Stimulated activated CD8-positive, alpha-beta memory T cell treated with anti-CD3 and anti-CD28 coated beads, Interleukin-4, amount 100 ng/mL, for 1 hour (primary cell): ENCODE measurements around the gene E2F1.
"Not testable (repeated sequence)": the region's sequence is repeated elsewhere in the genome, so short reads cannot be mapped to it uniquely, and the experiment has no call there.

Experiments used
- DNase-seq, 2 donors: peaks; one replicate each; pipeline ENCODE4 v3.0.0-alpha.2; 2020; ENCODE audit warnings: low read depth in 2 of 2, low spot score in 1 of 2

Gene E2F1

DNA sequence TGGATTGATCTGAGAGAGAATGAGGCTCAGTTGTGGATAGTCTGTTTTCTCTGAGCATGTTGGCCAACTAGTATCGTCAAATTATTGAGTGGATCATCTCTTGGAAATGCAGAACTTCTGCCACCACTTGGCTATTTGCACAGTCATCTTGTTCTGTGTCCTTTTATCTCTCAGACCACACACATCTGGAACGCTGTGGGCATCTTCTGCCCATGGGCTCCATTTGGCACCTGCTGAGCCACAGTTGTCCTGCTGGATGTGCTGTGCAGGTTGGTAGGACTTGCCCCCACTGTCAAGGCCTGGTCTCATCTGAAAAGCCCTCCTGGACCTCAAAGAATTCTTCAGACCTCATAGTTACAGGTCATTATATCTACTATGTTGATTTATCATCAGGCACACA lies 40.8 kb downstream of the E2F1 start:
- no peak for DNase-seq

DNA sequence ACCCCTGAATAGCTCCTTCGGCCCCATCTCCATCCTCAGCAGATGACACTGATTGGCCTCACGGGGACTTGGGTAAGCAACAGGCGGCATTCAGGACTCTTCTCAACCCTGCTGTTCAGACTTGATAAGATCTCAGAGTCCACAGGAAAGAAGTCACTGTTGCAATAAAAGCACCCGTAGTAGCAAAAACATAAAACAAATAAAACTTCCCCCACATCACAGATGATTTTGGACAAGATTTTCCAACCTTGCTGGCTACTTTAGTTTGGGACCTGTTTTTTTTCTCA lies 41.2 kb downstream of the E2F1 start:
- DNase-seq = no peak

DNA sequence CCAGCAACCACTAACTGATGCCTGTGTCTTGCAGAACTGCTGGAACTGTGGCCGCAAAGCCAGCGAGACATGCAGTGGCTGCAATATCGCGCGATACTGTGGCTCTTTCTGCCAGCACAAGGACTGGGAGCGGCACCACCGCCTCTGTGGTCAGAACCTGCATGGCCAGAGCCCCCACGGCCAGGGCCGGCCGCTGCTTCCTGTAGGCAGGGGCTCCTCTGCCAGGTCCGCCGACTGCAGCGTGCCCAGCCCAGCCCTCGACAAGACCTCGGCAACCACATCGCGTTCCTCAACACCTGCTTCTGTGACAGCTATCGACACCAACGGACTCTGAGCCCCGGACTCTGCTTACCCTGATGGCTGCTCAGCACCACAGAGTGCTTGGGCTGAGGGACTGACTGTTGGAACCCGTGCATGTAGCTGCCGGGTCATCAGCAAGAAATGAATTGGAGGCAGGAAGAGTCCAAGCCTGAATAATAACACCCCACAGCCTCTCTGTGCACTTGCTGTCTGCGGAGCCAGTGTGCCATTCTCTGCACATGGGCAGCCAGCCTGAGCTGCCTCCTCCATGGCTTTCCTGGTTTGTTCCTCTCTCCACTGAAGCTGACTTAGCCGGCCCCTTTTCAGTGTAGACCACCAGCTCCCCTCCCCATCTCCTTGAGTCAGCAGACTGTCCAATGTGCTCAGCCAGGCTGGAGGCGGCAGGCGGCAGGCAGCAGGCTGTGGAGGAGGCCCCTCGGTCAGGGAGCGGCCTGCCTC lies 41.7 kb downstream of the E2F1 start:
- no peak for DNase-seq

DNA sequence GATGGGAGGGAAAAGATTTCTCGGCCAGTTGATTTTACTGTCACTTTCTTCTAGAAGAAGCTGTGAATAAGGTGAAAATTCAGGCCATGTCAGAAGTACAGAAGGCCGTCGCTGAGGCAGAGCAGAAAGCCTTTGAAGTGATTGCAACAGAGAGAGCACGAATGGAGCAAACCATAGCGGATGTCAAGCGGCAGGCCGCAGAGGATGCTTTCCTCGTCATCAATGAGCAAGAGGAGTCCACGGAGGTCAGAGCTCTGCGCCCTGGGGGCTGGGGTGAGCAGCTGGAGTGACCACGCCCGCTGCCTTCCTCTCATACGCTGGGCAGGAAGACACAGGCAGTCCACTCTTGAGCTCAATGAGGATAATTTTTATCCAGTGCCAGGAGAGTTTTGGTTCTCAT lies 45.9 kb downstream of the E2F1 start:
- no peak for DNase-seq

DNA sequence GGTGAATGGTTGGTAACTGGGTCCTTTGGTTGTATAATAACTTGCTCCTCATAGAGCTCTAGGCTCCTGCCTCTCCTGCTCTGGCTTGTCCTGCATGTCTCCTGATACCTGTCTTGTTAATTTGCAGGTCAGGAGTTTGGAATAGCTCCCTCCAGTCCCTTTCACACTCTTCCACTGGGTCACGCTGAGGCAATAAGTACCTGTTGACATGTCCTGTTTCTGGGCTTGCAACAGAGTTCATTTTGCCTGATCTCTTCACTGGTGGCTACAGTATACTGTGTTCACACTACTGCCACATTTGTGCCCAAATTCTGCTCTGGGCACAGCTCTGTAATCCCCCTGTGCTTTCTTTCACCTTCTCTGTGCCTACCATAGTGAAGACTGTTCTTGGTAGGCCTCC lies 49.4 kb downstream of the E2F1 start:
- no peak for DNase-seq

DNA sequence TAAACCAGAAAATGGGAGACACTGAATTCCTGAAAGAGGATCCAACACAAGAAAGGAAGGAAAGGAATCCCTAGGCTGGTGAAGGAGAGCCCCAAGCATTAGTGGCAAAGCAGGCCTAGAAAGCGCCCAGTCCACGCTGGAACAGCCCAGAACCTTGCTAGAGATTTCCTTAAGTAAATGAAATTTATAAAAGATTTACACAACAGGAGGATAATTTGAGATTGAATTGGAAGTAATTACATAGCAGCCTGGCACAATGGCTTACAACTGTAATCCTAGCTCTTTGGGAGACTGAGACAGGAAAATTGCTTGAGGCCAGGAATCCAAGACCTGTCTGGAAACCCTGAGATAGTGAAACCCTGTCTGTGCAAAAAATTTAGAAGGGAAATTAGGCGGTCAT lies 50.8 kb downstream of the E2F1 start:
- no peak for DNase-seq

DNA sequence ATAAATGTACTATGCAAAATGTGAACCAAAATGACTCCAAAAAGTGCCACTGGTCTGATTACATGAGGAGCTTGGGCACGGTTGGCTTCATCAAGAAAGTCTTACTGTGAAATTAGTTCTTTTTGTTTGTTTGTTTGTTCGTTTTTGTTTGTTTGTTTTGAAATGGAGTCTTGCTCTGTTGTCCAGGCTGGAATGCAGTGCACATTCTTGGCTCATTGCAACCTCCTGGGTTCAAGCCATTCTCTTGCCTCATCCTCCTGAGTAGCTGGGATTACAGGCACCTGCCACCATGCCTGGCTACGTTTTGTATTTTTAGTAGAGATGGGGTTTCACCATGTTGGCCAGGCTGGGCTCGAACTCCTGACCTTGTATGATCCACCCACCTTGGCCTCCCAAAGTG lies 54.3 kb downstream of the E2F1 start:
- not testable (repeated sequence) for DNase-seq

DNA sequence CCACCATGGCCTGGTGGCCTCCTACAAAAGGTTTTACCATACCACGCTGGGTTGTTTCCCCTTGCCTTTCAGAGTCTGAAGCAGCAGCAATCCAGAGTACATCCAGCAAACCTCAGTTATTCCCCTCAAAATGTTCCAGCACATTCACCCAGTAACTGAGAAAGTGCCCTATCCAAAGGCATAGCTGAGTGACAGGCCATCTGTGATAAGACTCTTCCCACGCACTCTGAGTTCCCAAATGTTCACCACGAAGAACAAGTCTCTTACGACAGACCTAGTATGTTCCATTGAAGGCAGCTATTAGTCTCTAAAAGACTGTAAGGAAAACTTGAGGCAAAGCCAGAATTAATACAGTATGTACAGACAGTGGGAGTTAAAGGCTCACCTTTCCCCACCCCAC lies 55.7 kb downstream of the E2F1 start:
- no peak for DNase-seq

DNA sequence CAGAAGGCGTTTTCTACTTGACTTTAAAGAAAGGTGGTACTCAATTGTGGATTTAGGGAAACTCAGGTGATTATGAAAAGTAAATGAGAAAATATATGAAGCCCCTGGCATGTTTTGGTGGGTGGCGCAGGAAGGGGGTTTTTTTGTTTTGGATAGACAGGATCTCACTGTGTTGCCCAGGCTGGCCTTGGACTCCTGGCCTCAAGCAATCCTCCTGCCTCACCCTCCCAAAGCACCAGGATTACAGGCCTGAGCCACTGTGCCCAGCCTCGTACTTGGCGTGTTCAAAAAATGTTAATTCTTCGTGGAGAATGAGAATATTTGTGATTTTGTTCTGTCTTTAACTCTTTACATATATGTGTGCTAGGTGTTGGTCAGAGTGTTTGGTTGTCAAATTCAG lies 56.2 kb downstream of the E2F1 start:
- no peak for DNase-seq

DNA sequence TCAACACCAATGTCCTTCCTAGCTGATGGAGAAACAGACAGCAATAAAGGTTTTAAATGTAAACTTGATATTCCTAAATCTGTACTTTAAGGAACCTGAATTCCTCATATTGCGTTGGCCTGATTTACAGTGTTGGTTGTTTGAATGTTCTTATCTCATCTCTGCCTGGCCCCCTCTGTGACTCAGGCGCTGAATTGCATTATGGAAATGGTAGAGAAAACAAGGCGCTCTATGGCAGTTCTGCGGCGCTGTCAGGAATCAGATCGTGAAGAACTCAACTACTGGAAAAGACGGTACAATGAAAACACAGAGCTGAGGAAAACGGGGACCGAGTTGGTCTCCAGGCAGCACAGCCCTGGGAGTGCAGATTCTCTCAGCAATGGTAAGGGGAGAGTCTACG lies 56.7 kb downstream of the E2F1 start:
- no peak for DNase-seq

DNA sequence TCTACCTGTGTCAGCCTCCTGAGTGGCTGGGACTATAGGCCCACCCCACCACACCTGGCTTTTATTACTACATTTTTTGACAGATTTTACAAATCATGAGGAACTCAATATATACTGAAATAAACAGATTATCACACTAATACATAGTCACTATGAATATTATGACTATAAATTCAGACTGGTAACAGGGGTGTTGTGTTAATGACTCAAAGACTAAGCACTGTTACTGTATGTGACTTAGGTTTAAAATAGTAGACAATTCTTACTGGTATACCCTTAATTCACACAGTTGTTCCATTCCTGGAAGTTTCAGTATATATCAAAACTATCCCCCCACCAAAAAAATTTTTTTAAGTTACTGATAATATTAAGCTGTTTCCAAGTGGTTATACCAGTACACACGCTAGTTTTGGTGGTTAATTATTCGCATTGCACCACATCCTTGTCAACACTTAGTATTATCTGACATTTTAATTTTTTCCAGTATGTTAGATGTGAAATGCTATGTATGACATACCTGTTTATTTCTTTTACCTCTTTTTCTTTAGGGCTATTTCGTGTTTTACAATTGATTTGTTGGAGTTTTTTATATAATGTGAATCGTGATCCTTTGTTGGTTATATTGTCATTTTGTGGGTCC lies 58.5 kb downstream of the E2F1 start:
- no peak for DNase-seq

DNA sequence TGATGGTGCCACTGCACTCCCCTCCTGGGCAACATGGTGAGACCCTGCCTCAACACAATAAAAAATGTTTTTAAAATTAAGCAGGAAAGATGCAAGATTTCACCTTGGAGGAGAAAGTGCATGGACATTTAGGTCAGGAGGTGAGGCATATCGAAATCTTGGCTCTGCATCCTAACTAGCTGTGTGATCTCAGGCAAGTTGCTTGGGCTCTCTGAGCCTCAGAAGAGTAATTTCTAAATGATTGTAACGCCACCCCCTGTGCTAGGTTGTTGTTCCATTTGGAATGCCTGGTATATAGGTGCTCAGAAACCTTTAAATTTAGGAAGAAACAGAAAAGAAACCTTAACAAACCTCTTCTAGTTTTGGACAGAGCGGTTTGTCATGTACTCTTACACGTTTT lies 60.0 kb downstream of the E2F1 start:
- no peak for DNase-seq
